ENCODE results near the gene ABCC4.
"Not testable (repeated sequence)": the region's sequence is repeated elsewhere in the genome, so short reads cannot be mapped to it uniquely, and the experiment has no call there.

ABCC4 gene

DNA sequence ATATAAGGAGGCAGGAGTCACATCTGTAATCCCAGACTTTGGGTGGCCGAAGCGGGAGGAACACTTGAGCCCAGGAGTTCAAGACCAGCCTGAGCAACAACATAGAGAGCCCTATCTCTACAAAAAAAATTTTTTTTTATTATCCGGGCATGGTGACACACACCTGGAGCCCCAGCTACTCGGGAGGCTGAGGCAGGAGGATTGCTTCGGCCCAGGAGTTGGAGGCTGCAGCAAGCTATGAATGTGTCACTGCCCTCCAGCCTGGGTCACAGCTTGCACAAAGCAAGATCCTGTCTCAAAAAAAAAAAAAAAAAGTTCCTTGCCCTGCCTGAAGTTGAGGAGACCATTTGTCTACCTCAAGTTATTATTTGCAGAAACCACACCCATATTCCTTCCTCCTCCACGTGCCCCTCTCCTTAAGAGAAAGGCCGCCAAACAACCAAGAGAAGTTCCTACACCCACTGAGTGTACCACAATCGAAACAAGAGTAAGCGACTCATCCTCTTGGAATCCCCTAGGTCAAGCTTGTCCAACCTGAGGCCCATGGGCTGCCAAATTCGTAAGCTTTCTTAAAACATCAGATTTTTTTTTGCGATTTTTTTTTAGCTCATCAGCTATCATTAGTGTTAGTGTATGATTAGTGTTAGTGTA, 2.2 kb downstream of the ABCC4 start:
- DNase-seq (ENCODE audit: low spot score) = no peak

DNA sequence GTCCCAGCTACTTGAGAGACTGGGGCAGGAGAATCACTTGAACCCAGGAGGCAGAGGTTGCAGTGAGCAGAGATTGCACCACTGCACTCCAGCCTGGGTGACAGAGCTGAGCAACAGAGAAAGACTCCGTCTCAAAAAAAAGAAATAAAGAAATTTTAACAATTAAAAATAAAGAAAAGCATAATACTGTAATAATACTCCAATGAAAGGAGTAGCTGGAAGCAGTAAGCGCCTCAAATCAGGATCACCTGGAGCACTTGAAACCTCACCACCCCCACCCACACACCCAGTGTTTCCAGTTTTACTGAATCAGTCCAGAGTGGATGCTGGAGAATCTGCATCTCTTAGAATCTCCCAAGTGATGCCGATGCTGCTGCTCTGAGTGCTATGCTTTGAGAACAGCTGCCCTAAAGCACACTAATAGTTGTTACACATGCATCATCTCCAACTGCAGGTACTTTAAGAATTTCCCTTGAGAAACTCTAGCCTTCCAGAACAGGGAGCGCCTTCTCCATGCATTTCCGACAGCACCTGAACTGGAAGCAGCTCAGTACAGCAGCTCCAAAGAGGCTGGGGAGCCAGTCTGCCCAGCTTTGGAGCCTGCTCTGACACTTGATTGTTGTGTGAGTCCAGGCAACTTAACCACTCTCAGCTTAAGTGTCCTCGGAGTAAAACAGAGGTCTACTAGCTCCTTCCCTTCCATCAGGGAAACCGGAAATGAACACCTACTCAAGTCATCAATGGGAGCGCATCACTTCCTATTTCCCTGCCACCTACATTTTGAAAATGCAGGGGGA, 2.9 kb downstream of the ABCC4 start:
- no peak for DNase-seq (ENCODE audit: low spot score)

DNA sequence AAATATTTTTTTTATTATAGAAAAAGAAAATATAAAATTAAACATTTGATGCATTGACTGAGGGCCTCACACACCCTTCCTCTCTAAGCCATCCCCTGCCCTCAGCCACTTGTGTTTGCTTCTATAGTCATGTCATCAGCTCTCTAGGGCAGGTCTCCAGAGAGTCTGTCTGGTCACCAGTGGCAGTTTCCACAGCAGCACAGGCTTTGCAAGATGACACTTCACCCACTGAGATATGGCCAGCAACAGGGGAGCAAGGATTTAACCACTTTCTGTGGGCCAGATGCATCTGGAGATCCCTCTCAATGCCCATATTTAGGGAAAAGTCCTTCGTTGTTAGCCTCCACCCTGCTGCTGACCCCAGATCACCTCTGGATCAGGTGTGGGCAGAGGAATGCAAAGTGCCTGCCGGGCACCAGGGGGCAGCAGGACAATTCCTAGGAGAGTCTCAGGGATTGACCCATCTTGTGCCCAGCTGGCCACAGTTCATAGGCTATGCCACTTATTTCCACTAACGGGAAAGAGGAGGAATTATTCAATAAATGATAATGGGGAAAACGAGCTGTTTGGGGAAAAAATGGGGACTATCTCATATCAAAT, 4.8 kb downstream of the ABCC4 start:
- DNase-seq (ENCODE audit: low spot score) = no peak

DNA sequence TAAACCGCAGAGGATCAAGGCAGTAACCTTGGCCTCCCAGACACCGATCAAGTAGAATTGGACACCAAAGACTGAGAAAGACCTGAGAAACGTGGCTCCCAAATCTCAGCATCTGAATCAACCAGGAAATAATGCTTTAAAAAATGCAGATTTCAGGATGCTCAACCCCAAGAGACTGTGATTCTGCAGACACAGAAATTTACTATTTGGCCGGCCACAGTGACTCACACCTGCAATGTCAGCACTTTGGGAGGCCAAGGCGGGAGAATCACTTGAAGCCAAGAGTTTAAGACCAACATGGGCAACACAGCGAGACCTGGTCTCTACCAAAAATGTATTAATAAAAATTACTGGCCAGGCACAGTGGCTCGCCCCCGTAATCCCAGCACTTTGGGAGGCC, 6.2 kb downstream of the ABCC4 start:
- no peak for DNase-seq (ENCODE audit: low spot score)

DNA sequence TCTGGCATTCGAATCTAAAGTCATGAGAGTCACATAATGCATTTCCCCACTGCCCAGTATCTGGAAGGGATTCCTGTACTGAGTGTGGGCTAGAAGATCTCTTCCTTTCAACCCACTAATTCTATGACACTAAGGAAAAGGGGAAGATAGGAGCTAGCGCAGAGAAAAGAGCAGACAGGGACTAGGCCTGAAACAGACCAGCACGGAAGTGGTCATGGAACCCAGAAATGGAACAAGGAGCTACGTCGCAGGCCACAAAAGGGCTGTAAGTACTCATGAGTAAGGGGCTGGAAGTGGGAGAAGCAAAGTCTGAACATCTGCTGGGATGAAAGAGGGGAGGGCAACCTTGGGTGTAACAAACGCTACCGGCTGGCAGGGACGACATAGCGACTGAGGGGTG, 8.6 kb downstream of the ABCC4 start:
- DNase-seq (ENCODE audit: low spot score) = no peak

DNA sequence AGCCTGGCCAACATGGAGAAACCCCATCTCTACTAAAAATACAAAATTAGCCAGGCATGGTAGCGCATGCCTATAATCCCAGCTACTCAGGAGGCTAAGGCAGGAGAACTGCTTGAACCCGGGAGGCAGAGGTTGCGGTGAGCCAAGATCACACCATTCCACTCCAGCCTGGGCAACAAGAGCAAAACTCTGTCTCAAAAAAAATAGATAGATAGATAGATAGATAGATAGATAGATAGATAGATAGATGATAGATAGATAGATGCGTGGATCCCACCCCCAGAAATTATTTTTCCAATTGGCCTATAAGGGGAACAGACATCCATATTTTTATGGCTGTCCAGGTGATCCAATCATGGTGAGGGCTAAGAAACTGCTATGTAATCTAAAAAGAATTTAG, 11.3 kb downstream of the ABCC4 start:
- DNase-seq (ENCODE audit: low spot score) = not testable (repeated sequence)

DNA sequence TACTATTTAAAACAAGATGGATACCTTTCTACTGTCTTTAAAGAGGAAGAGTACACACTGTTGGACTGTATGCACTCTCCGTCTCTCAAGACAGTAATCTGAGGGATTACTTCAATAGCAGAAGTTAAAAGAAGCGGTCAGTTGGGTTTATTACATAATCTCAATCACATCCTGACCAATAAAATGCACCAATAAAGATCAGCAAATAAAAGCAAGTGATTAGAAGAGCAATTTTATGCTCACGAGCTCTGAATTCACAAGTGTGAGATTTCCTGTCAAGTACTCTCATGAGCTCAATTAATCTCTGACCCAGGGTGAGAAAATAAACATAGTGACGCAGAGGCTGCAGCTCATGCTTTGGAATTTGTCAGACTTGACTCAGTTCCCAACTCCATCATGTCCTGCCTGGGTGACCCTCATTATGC, 12.2 kb downstream of the ABCC4 start:
- DNase-seq (ENCODE audit: low spot score) = no peak

DNA sequence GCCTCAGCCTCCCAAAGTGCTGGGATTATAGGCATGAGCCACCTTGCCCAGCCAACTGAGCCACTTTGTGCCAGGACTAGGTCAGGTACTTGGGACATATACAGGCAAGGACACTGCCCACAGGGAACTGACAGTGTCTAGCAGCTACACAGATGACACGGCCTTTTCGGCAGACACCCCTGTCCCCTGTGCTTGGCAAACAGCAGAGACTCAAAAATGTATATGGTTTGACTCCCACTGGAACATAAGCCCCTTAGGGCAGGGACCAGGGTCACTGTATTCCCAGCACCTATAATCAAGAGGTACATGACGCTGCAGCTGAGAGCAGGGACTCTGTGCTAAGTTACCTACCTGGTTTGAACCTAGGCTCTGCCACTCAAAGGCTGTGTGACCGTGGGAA, 16.8 kb downstream of the ABCC4 start:
- DNase-seq (ENCODE audit: low spot score) = no peak

DNA sequence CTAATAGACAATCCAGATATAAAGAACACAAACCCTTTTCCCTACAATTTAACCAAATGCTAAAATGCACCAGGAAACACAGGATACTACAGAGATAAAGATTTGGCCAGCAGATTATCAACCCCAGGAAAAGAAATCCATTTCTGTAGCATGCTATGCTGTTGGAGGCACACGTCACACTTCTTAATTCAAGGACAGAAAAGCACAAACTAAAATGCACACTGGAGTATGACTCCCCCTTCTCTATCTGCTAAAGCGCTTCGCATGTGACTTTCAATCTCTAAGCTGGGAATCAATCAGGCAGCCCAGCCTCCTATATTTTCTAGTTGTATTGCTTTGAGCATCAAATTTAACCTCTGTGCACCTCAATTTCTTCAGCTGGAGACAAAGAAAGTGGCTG, 22.2 kb downstream of the ABCC4 start:
- no peak for DNase-seq (ENCODE audit: low spot score)

DNA sequence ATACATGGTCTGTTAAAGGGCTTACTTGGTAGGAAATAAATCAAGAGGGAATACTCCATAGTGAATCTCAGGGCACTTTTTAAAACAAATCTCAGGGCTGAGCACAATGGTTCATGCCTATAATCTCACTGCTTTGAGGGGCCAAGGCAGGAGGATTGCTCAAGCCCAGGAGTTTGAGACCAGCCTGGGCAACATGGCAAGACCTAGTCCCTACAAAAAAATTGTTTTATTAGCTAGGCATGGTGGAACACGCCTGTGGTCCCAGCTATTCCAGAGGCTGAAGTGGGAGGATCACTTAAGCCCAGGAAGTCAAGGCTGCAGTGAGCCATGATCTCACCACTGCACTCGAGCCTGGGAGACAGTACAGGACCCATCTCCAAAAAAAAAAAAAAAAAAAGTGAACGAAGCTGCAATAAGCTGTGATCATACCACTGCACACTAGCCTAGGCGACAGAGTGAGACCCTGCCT, 25.2 kb downstream of the ABCC4 start:
- DNase-seq (ENCODE audit: low spot score) = no peak

DNA sequence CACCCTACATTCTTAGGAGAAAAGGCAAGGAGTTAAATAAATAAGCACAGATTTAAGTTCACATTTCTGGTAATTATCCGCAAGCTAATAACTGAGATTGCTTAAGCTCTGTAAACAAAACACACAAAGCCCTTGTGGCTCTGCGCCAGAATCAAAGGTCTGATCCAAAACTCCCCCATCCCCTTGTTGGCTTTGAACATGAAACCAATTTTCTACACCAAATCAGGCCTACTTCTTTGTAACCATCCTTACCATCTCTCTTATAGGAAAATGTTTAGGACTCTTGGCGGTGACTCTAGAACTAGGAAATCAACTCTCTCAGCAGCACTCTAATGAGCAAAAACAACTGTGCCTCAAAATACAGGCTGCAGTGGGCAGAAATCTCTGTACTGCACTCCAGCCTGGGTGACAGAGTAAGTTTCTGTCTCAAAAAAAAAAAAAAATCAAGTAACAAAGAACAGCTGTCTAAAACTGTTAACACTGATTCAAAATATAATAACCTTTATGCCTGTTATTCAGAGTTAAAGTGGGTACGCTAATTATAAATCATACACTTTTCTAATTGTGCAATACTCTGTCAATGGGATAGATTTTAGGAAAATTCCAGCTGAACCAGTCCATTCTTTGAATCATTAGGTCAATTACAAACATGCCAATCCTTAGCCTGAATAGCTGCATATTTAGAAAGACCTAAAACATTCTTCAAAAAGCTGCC, 25.8 kb downstream of the ABCC4 start:
- no peak for DNase-seq (ENCODE audit: low spot score)

DNA sequence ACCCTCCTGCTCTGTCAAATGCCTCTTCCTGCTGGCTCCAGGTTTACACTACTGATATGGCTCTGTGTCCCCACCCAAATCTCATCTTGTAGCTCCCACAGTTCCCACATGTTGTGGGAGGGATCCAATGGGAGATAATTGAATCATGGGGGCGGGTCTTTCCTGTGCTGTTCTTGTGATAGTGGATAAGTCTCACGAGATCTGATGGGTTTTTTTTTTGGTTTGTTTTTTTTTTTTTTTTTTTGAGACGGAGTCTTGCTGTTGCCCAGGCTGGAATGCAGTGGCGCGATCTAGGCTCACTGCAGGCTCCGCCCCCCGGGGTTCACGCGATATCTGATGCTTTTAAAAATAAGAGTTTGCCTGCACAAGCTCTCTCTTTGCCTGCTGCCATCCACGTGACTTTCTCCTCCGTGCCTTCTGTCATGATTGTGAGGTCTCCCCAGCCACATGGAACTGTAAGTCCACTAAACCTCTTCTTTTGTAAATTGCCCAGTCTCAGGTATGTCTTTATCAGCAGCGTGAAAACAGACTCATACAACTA, 27.6 kb downstream of the ABCC4 start:
- not testable (repeated sequence) for DNase-seq (ENCODE audit: low spot score)

DNA sequence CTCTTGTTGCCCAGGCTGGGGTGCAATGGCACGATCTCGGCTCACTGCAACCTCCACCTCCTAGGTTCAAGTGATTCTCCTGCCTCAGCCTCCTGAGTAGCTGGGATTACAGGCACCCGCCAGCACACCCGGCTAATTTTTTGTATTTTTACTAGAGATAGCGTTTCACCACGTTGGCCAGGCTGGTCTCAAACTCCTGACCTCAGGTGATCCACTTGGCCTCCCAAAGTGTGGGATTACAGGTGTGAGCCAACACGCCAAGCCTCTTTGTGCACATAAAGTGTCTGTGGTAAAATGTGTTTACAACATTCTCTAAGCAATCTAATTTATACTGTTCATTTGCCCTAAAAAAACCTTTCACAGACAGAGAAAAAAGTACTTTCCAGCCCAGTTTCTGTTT, 29.2 kb downstream of the ABCC4 start:
- DNase-seq (ENCODE audit: low spot score) = not testable (repeated sequence)

DNA sequence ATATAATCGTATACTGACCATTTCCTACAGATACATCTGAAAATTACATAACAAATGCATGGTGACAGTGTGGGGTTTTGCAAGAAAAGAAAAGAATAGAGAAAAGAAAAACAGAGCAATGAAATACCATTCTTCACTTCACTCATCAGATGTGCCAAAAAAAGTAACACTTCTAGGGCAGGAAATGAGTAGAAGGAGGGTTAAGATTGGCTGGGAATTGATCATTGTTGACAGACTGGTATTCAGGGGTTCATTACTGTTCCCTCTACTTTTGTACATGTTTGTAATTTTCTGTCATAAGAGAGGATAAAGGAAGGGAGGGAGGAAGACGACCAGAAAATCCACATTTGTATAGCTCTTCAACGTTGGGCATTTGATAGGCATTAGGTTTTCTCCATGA, 31.5 kb downstream of the ABCC4 start:
- DNase-seq (ENCODE audit: low spot score) = no peak

DNA sequence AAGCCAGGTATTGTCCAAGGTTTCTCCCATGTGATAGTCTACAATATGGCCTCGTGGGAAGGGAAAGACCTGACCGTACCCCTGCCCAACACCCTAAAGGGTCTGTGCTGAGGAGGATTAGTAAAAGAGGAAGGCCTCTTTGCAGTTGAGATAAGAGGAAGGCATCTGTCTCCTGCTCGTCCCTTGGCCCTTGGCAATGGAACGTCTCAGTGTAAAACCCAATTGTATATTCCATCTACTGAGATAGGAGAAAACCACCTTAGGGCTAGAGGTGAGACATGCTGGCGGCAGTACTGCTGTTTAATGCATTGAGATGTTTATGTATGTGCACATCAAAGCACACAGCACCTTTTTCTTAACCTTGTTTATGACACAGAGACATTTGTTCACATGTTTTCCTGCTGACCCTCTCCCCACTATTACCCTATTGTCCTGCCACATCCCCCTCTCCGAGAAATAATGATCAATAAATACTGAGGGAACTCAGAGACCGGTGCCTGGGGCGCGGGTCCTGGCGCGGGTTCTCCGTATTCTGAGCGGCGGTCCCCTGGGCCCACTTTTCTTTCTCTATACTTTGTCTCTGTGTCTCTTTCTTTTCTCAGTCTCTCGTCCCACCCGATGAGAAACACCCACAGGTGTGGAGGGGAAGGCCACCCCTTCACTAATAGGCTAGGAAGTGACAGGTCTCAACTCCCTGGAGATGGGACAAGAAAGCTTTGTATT, 32.7 kb downstream of the ABCC4 start:
- not testable (repeated sequence) for DNase-seq (ENCODE audit: low spot score)

DNA sequence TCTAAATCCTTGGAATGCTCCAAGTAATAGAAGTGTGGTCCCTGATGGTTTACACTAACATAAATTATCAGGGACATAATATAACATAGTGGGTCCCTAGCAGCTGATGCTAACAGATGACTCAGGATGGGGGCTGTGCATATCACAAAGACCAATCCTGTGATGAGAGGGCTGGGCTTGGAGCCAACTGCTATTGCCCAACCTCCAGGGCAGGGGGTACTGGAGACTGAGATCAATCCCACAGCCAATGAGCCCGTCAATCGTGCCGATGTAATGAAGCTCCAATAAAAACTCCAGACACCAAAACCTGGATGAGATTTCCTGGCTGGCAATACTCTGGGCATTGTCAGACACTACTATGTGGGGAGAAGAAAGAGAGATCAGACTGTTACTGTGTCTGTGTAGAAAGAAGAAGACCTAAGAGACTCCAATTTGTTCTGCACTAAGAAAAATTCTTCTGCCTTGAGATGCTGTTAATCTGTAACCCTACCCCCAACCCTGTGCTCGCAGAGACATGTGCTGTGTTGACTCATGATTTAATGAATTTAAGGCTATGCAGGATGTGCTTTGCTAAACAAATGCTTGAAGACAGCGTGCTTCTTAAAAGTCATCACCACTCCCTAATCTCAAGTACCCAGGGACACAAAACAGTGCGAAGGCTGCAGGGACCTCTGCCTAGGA, 33.4 kb downstream of the ABCC4 start:
- no peak for DNase-seq (ENCODE audit: low spot score)

DNA sequence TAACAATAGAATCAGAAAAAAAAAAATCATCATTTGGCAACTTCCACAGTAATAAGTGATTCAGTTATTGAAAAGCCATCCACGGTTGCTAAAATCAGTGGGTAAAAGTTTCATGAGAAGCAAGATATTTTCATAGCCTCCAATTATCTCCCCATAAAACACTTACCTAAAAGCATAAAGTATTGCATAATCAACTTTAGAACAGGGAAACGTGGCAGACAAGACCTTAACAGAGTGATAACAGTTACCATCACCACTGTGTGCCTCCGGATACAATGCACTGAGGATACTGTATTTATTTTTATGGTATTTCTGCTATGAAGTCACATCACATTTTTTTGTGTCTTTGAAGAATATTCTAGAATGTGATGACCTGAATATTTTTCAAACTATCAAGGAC, 37.0 kb downstream of the ABCC4 start:
- DNase-seq (ENCODE audit: low spot score) = no peak

DNA sequence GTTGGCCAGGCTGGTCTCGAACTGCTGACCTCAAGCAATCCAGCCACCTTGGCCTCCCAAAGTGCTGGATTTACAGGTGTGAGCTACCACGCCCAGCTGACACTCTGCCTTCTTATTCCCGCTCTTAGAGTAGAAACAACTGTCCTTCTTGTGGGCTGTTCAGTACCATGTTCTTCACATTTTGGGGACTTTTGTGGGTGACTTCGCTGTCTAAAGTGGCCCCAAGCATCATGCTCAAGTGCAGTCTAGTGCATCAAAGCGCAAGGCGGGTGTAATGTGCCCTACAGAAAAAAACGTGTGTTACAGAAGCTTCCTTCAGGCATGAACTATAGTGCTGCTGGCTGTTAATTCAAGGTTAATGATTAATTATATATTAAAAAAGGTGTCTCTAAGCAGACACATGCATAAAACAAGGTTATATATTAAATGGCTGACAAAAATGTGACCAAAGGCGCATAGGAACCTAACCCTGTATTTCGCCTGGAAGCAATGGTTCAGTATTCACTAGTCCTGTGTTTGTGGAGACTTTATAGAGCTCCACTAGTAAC, 38.3 kb downstream of the ABCC4 start:
- DNase-seq (ENCODE audit: low spot score) = no peak

DNA sequence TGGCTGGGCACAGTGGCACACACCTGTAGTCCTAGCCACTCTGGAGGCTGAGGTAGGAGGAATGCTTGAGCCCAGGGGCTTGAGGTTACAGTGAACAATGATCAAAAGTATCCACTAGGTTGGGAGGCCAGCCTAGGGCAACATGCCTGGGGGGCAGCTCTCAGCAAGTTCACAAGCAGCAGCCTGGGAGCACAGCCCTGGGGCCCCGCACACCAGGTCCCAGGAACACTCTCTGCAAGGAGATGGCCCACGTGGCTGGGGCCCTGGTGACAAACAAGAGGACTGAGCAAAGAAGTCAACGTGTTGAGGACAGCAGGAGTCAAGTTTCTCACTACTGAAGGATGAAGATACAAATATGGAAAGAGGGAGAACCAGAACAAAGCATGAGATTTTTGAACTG, 39.3 kb downstream of the ABCC4 start:
- no peak for DNase-seq (ENCODE audit: low spot score)

DNA sequence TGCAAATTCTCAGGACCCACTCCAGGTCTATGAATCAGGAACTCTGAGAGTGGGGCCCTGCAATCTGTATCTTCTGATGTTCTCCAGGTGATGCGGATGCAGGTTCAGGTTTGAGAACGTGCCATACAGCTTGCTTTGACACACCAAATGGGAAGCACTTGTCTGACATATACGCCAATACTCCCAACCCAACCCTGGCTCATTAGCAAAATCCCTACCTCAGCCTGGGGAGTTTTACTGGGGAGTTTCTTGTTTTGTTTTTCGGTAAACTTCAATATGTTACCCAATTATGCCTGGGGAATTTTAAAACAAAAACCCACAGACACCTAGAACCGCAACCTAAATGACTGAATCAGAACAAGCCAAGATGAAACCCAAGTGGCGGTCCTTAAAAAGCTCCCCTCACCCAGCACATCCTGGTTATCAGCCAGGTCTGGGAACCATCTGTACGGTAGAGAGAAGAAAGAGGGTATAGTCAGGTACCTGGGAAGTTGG, 41.2 kb downstream of the ABCC4 start:
- DNase-seq (ENCODE audit: low spot score) = no peak

Measured in CD4-positive, alpha-beta T cell treated with Interleukin-6 at 100 ng/mL for 8 hours (primary cell).